Lower lobe of right lung (tissue), 2 donors: ENCODE measurements around the gene DSG4. TPM values are rescaled to one million over a fixed set of nuclear protein-coding genes. Genes with fewer than 3 reads are reported as not detected.

Source experiments
- ATAC-seq, 2 donors: fragments of 200-7000 bp; cut with Tn5 transposase; one replicate each; pipeline ENCODE4 v1.9.1; 2020 to 2022; ENCODE audit warnings: mild to moderate bottlenecking in 2 of 2, moderate library complexity in 2 of 2
- DNase-seq: peaks from one replicate; pipeline ENCODE4 v3.0.0-alpha.2; 2020
- H3K27ac ChIP-seq: fragments of 200-600 bp; one replicate; pipeline ENCODE4 v1.8.0; 2022
- H3K27me3 ChIP-seq: fragments of 200-600 bp; one replicate; pipeline ENCODE4 v1.8.0; 2022; ENCODE audit warnings: low read depth
- H3K36me3 ChIP-seq: fragments of 200-600 bp; one replicate; pipeline ENCODE4 v1.8.0; 2022; ENCODE audit warnings: mild to moderate bottlenecking
- H3K4me1 ChIP-seq: fragments of 200-600 bp; one replicate; pipeline ENCODE4 v1.8.0; 2022
- H3K4me3 ChIP-seq: fragments of 200-600 bp; one replicate; pipeline ENCODE4 v1.8.0; 2022; ENCODE audit warnings: mild to moderate bottlenecking
- H3K9me3 ChIP-seq: fragments of 200-600 bp; one replicate; pipeline ENCODE4 v1.8.0; 2022
- intact Hi-C: fragments of 100-400 bp; cut with DNase I; formaldehyde crosslinking; loops from one replicate; pipeline ENCODE4 v1.11.0; 2022
- total RNA-seq: library from RNA; stranded (reverse); fragmentation: NEBNext Ultra II Directional; extraction: Animal tissue kit (Norgen Biotek cat#: 25700); gene quantifications from one replicate; pipeline ENCODE4 v1.2.1, GENCODE V29; 2021
- TF ChIP-seq, protein P1 (sequence below): fragments of 200-600 bp; IDR thresholded peaks from one replicate; pipeline ENCODE4 v1.8.0; 2022; ENCODE audit warnings: antibody characterized with exemption, mild to moderate bottlenecking
- donor health status: DM: no; HTN: yes; CAD: no; lungs with severe emphysema.

The DSG4 gene
- total RNA-seq, 1 donor from 2014 or later = not detected

DNA sequence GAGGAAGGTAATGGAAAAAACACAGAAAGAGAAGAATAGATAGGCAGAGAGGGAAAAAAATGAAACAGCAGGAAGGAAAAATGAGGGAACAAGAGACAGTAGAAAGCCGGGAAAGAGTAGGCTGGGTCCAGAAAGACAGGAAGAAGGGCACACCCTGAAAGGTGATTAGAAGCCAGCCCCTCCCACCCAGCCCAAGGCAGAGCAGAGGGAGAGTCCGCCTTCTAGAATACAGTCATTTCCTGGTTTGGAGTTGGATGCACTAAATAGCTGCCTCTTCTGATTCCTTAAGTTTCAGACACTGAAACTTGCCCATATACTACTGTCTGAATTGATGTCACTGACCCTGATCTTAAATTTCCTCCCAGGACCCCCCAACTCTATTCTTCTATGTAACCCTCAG, 53.0 kb downstream of the DSG4 start:
- Histone ChIP-seq H3K27ac (no peak overlapping the region), H3K4me3 (no peak overlapping the region), H3K9me3 (no peaks in the 10 kb centered on the region), H3K4me1 (no peaks in the 10 kb centered on the region), H3K27me3 (no peaks in the 10 kb centered on the region), H3K36me3 (no peaks in the 10 kb centered on the region)
- DNase-seq (no peak), ATAC-seq (no peak)
- TF ChIP-seq, protein P1, sequence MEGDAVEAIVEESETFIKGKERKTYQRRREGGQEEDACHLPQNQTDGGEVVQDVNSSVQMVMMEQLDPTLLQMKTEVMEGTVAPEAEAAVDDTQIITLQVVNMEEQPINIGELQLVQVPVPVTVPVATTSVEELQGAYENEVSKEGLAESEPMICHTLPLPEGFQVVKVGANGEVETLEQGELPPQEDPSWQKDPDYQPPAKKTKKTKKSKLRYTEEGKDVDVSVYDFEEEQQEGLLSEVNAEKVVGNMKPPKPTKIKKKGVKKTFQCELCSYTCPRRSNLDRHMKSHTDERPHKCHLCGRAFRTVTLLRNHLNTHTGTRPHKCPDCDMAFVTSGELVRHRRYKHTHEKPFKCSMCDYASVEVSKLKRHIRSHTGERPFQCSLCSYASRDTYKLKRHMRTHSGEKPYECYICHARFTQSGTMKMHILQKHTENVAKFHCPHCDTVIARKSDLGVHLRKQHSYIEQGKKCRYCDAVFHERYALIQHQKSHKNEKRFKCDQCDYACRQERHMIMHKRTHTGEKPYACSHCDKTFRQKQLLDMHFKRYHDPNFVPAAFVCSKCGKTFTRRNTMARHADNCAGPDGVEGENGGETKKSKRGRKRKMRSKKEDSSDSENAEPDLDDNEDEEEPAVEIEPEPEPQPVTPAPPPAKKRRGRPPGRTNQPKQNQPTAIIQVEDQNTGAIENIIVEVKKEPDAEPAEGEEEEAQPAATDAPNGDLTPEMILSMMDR = no peak
- intact Hi-C loops = no loop called here

DNA sequence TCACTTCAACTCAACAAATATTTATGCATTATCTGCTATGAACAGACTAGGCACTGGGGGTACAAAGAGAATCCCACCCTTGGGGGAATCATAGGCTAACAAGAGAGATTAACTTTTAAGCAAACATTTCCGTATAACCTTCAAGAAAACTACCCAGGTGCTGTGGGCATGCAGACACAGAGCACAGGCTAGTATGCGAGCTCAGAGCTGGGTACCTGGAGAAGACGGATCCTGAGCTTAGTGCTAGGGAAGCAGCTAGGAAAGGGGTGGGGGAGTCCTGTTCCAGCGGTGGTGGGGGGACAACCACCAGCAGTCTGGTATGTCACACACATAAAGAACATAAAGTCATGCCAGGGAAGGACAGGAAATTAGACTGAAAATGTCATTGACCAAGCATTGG, 53.5 kb downstream of the DSG4 start:
- ATAC-seq = no peak

DNA sequence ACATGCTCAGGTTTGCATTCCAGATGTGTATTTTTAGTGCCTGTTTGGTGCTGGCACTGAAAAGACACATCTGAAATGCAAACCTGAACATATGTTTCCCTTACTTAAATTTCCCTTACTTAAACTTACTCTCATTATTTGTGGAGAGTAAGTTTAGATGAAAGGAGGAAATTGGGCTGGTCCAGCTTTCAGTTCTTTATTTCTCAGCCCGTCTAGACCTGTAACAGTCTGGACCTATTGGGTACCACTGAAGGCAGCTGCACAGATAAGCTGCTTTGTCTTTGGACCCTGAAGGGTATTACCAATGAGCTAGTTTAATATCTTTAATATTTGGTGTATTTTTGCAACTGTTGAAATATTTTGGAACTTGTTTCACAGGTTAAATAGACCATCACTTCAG, 54.0 kb downstream of the DSG4 start:
- intact Hi-C loops = no loop called here
- no peak for DNase-seq
- H3K27ac ChIP-seq = no peak overlapping the region

More for the DNA sequence above, 53.5 kb downstream of the DSG4 start:
- Histone ChIP-seq H3K4me1 (no peaks in the 10 kb centered on the region), H3K36me3 (no peaks in the 10 kb centered on the region), H3K27ac (no peak overlapping the region), H3K9me3 (no peaks in the 10 kb centered on the region), H3K27me3 (no peaks in the 10 kb centered on the region), H3K4me3 (no peak overlapping the region)
- DNase-seq = no peak
- TF ChIP-seq, protein P1 = no peak
- intact Hi-C loops = no loop called here

DNA sequence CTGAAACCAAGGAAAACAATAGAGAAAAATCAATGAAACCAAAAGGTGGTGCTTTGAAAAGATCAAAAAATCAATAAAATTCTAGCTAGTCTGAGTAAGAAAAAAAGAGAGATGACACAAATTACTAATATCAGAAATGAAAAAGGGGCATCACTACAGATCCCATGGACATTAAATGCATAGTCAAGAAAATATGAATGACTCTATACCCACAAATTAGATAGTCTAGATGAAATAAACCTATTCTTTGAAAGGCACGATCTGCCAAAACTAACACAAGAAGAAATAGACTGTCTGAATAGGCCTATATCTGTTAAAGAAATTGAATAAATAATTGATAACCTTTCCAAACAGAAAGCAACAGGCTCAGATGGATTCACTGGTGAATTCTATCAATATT, 55.7 kb downstream of the DSG4 start:
- TF ChIP-seq, protein P1 = no peak
- no peaks in the 10 kb centered on the region for H3K9me3 ChIP-seq
- no peaks in the 10 kb centered on the region for H3K36me3 ChIP-seq
- H3K4me1 ChIP-seq = no peaks in the 10 kb centered on the region
- no peak overlapping the region for H3K4me3 ChIP-seq
- no peak overlapping the region for H3K27ac ChIP-seq
- ATAC-seq (no peak), DNase-seq (no peak)
- intact Hi-C loops = no loop called here
- H3K27me3 ChIP-seq = no peaks in the 10 kb centered on the region

More for the DNA sequence above, 54.0 kb downstream of the DSG4 start:
- TF ChIP-seq, protein P1 = no peak
- Histone ChIP-seq H3K27me3 (no peaks in the 10 kb centered on the region), H3K36me3 (no peaks in the 10 kb centered on the region), H3K4me1 (no peaks in the 10 kb centered on the region), H3K4me3 (no peak overlapping the region), H3K9me3 (no peaks in the 10 kb centered on the region)
- no peak for ATAC-seq

DNA sequence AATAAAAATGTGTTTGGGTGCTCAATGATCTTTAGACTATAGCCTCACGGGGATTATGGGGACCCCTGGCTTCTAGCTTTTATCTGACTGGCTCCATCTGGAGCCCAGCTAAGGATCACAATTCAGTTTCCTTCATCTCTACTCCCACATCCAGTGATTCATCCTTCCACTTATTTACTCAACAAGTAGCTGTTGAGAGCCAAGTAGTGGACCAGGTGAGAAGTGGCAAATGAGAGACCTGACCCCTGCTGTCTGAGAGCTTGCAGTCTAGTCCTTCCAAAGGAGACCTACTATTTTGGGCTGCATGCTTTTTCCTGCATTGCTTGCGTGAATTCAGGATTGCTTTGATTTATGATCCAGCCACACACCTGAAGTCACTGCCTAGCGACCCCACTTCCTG, 60.2 kb downstream of the DSG4 start:
- H3K4me3 ChIP-seq = no peak overlapping the region
- H3K36me3 ChIP-seq = no peaks in the 10 kb centered on the region
- TF ChIP-seq, protein P1 = no peak
- ATAC-seq = peak; percentile 24 to 45
- H3K27ac ChIP-seq = no peak overlapping the region
- no peak for DNase-seq
- no peaks in the 10 kb centered on the region for H3K27me3 ChIP-seq
- H3K4me1 ChIP-seq = no peaks in the 10 kb centered on the region
- no peaks in the 10 kb centered on the region for H3K9me3 ChIP-seq
- intact Hi-C loops = no loop called here

DNA sequence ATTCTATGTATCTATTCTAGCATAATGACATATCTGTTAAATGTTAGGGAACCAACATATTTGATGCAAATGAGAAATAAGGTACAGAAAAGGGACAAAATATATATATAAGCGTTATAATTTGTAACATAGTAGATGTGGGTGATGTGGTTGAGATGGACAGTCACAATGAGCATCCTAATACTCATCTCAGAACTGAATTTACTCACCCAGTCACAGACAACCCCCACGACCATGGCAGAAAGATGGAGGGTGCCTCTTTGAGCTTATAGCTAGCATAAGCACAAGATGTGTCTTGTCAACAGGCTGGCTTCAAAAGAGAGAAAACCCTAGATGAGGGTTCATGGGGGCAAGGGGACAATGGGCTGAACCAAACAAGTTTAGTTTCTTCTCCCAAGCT, 61.8 kb downstream of the DSG4 start:
- Histone ChIP-seq H3K27ac (no peak overlapping the region), H3K4me1 (no peaks in the 10 kb centered on the region), H3K4me3 (no peak overlapping the region), H3K27me3 (no peaks in the 10 kb centered on the region), H3K36me3 (no peaks in the 10 kb centered on the region), H3K9me3 (no peaks in the 10 kb centered on the region)
- ATAC-seq (no peak), DNase-seq (no peak)
- TF ChIP-seq, protein P1 = no peak
- intact Hi-C loops = no loop called here
